GM18867 (cell line): ENCODE results near the gene AMZ2.

Source experiments
- ATAC-seq: cut with Tn5 transposase; IDR thresholded peaks from one replicate; pipeline ENCODE4 v1.9.1; 2021; ENCODE audit warnings: mild to moderate bottlenecking, moderate library complexity; ENCODE audit not compliant: unreplicated experiment

AMZ2 gene

DNA sequence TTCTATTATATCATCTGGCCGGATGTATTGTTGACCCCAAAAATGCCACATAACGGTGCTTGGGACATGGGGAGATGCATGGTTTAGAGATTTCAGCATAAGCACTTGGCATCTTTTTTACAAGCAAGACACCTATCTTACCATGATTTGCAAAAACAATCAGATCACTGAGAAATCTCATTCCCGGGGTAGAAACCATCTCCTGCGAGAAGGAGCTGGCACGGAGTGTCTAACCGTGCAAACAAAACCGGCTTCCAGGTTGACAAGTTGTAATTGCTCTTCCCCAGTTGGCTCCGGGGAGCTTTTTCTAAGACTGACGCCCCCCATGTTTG is 42.1 kb downstream of the AMZ2 start:
- no peak for ATAC-seq

- ATAC-seq, result no peak
Observed at GRCh38 chr17:68290268-68290954, 42.6 kb downstream of the AMZ2 start.

DNA sequence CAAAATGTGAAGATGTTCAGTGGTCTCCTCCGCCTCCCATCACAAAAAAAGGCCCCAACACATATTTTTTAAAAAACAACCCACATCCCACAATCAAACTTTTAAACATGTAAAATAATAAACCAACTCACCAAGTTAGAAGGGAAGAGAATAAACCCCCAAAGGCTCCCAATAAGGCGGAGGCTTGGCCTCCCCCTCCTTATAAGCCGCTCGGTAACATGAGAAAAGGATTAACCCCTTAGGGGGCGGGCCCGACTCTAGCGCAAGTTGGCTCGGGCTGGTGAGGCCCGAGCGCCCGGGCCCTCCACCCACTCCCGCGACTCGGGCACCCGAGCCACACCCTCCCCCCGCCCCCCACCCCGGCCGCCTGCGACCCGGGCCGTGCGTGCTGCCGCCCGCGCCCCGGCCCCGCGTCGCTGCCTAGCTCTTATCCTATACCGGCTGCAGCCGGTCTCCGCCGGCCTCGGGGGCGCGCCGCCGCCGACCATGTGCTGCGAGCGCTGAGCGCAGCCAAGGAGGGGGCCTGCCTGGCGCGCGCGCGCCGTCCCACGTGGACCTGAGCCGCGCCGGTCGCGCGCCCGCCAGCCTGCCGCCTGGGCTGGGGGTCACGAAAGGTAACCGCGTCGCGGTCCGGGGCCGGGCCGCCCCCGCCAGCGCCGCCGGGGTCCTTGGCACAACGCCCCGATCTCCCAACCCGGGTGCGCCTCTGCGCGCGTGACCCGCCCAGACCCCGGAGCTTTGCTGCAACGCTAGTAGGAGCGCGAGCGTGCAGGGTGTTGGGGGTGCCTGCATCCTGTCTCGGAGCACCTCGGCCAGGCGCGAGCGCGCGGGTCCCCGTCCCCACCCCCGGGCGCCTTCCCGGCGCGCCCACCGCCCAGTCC is 43.4 kb downstream of the AMZ2 start, which contains the start of the genes ARSG and SLC16A6:
Gene ARSG (plus strand): TSS at position 541 of the 881 bp plus-strand sequence. CDS start 15,999 bp downstream, outside the sequence.
Gene SLC16A6 (minus strand): TSS at position 173 of the 881 bp plus-strand sequence. CDS start 12,807 bp downstream, outside the sequence.
- ATAC-seq, result peak; percentile 49

- peak; percentile 65 for ATAC-seq
Observed at GRCh38 chr17:68291836-68292688, 44.2 kb downstream of the AMZ2 start.

DNA sequence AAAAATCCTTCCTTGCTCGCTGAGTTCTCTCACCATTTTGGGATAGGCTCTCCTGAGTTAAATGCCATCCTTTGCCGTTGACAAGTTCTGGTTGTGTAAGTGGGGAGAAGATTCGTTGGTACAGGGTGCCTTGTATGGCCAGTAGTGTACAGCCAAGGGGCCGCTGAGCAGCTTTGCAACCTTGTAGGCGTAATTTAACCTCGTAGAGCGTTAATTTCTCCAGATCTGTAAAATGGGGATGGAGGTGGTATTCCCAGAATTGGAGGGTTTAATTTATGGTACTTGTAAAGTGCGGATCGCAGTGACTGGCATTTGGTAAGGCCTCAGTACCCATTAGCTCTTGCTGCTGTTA is 44.8 kb downstream of the AMZ2 start:
- no peak for ATAC-seq

- ATAC-seq, result no peak
Observed at GRCh38 chr17:68293490-68294195, 45.8 kb downstream of the AMZ2 start.

DNA sequence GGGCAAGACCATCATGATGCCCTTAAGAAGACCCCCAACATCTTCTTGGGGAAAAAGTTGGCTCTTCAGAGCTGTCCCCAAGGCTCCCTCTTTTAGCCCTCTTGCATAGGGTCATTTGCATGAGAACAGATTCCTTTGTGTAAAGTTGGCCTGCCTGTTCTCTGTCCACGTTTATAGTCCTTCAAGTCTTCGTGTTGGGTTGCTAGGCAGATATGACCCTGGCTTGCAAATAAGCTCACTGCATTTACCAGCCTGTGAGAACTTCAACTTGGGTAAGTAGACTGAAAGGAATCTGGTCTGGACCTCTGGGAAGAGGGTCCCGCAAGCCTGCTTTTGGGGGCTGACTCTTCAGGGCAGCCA is 46.3 kb downstream of the AMZ2 start:
- ATAC-seq, result no peak

DNA sequence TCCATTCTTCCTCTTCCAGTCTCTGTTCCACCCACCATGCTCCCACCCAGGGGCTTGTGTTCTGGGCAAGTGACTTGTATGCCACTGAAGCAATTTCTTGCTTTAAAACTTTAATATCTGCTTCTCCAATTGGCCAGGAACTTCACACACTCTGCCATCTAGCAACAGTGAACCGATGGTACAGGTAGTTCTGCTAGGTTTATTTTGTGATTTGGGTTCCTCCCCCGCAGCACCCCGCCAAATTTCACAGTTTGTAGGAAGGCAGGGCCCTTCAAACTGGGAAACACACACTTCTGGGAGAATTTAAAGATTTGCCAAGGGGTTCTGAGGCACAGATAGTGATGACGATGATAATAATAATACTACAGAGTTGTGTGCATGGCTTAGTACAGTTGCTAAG is 46.8 kb downstream of the AMZ2 start:
- ATAC-seq, result no peak

- no peak for ATAC-seq
Observed at GRCh38 chr17:68295086-68295485, 47.2 kb downstream of the AMZ2 start.

DNA sequence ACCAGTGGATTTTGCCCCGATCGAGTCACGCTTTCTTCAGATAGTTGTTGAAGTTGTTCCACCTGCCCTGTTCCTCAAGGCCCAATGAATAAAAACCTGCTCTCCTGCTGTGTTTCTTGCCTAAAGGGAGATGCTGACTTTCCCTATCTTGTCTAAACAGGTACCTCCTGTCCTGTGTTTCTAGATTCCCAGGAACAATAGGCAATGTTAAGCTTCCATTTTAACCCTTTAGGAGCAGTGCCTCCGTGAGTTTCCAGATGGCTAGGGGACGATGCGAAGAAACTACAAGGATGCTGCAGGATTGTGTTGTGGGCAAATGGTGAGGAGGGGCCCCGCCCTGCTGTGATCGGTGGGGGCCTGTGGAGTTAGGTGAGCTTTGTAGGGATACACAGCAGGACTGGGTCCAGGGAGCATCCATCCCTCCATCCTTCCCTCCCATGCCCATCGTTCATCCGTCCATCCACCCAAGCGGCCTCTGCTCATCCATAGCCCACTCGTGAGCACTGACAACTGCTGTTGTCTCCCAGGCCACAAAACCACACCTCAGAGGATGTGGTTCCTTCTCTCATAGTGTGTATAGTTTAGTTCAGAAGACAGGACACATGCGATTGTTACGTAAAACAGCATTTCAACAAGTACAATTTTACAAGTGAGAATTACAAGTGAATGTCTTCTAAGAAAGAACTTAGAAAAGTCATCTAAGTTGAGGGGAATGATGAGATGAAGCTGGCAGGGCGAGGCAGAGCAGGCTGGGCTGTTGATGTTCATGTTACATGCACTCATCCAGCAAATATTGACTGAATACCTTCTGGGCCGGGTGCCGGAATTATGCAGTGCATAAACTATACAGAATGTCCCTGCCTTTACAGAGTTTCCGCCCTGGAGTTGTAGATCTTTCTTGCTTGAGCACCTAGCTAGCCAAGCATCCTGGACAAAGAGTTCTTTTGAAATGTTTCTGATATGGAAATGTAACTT is 48.7 kb downstream of the AMZ2 start:
- no peak for ATAC-seq

DNA sequence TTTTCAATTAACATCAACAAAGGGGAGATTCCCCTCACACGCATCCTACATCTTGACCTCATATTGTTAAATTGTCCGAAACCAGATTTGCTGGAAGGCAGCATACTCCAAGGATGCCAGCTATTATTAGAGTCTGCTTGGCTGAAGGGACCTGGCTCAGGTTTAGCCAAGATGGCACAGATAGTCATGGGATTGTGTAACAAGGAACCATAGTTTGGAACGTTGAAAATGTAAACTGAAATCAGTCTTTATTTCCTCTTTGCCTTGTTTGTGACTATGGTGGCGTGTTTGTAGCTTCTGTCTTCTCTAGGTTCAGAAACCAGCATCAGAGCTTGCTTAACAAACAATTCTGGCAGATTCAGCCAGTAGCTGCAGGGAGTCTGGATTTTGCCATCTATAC is 49.4 kb downstream of the AMZ2 start:
- ATAC-seq, result no peak

DNA sequence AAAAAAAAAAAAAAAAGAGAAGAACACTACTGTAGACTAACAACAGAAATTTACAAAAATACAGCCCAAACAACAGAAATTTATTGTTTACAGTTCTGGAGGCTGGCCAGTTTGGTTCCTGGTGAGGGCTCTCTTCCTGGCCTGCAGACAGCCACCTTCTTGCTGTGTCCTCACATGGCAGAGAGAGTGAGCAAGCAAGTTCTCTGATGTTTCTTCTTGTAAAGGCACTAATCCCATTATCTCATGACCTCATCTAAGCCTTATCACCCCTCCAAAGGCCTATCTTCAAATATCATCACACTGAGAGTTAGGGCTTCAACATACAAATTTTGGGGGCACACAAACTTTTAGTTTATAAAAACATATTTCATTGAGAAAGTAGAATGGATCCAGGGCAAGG is 50.8 kb downstream of the AMZ2 start:
- ATAC-seq, result no peak

GRCh38 chr17:68299817-68300216 is 52.0 kb downstream of the AMZ2 start:
- no peak for ATAC-seq

DNA sequence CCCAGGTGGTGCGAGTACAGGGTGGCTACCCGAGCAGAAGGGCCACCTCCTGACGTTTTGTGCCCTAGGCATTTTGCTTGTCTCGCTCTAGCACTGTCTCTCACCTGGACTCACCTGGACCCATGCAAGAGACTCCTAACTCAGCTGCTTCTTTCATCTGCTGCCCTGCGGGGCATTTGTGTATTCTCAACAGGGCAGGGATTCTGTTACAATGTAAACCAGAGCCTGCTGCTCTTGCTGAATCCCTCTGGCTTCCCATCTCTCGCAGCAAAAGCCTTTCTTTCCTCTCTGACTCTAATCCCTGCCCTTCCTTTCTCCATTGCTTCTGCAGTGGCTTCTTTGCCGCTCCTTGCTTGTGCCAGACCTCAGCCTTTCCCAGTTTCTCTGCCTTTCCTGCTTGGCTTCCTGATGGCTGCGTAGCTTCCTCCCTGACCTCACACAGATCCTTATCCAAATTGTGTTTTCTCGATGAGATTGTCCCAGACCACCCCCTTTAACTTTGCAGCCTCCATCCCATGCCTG is 53.7 kb downstream of the AMZ2 start:
- no peak for ATAC-seq

DNA sequence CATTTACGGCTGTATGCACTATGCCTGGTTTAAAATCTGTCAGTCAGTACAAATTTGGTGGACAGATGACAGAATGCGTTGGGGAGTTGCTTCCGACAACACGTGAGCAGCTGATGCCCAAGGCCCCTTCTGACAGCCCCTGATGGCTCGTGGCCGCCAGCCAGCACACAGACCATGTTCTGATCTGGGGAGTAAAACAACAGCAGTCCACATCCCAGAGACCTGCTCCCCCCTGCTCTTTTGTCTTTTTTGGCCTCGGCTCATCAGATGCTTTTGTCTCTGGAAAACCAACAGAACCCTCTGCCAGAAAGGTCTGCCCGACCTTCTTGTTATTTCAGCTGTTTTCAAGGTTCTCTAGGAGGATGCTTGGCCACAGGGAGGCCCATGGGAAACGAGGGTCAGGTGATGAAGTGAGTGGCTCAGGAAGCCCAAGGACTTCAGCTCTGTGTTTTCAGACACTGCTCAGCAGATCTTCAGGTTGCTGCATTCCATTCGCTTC is 54.3 kb downstream of the AMZ2 start:
- ATAC-seq, result no peak

DNA sequence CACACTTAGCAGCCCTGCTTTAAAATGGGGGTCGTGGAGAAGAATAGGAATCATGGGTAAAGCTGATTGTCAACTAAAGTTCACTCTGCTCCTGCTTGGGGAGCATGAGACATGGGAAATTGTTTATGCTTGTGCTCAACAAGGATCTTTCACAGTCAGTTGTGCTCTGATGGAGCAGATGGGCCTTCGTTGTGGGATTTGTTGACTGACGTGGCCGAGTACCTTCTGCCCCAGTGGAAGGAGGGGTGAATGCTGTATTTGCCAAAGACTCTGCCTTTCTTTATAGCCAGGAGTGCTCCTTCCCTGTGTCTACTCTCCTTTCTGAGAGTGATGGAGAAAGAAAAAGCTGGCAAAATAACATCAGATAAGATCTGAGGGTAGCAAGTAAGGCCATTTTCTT is 54.8 kb downstream of the AMZ2 start:
- ATAC-seq, result no peak

GRCh38 chr17:68304706-68305105 is 56.9 kb downstream of the AMZ2 start:
- ATAC-seq, result no peak

- no peak for ATAC-seq
Observed at GRCh38 chr17:68305142-68305541, 57.3 kb downstream of the AMZ2 start.
